Osteoblast (primary cell): ENCODE data around the gene C5AR1. TPM values are rescaled to one million over a fixed set of nuclear protein-coding genes. Genes with fewer than 3 reads are reported as not detected.
"Not testable (repeated sequence)": the region's sequence is repeated elsewhere in the genome, so short reads cannot be mapped to it uniquely, and the experiment has no call there.

Experiments
- DNase-seq: peaks from one replicate; pipeline ENCODE4 v3.0.0; 2011; ENCODE audit warnings: low spot score, mixed read lengths; ENCODE audit not compliant: insufficient read length; ENCODE audit errors: missing footprints
- H2AFZ ChIP-seq: 2 replicates; pipeline ENCODE4 v1.6.0; 2011; ENCODE audit warnings: mild to moderate bottlenecking, low read length
- H3K27ac ChIP-seq: 2 replicates; pipeline ENCODE4 v1.5.1; 2011; ENCODE audit warnings: mild to moderate bottlenecking, low read depth, low read length, moderate library complexity
- H3K27me3 ChIP-seq: 2 replicates; pipeline ENCODE4 v1.6.0; 2012; ENCODE audit warnings: mild to moderate bottlenecking, control low read depth, inconsistent platforms, low read length, moderate library complexity; ENCODE audit not compliant: insufficient read depth
- H3K36me3 ChIP-seq: 2 replicates; pipeline ENCODE4 v1.5.1; 2011; ENCODE audit warnings: mild to moderate bottlenecking, low read length, control low read depth, moderate library complexity; ENCODE audit not compliant: insufficient read depth
- H3K4me1 ChIP-seq: 2 replicates; pipeline ENCODE4 v1.5.1; 2011; ENCODE audit warnings: mild to moderate bottlenecking, low read length, control low read depth, moderate library complexity; ENCODE audit not compliant: insufficient read depth
- H3K4me2 ChIP-seq: 2 replicates; pipeline ENCODE4 v1.6.0; 2011; ENCODE audit warnings: mild to moderate bottlenecking, low read length; ENCODE audit not compliant: insufficient read depth
- H3K4me3 ChIP-seq: fragments of 200-600 bp; sonication (generic); 3 replicates; pipeline ENCODE4 v1.5.1; 2012; ENCODE audit warnings: mild to moderate bottlenecking, low read length, inconsistent platforms; ENCODE audit not compliant: insufficient read depth
- H3K79me2 ChIP-seq: 2 replicates; pipeline ENCODE4 v1.6.0; 2012; ENCODE audit warnings: mild to moderate bottlenecking, low read length, control low read depth, inconsistent platforms; ENCODE audit not compliant: insufficient read depth
- H3K9me3 ChIP-seq: 2 replicates; pipeline ENCODE4 v1.5.1; 2011; ENCODE audit warnings: low read depth, low read length, control low read depth
- H4K20me1 ChIP-seq: 2 replicates; pipeline ENCODE4 v1.6.0; 2012; ENCODE audit warnings: mild to moderate bottlenecking, low read length, control low read depth; ENCODE audit not compliant: insufficient read depth
- total RNA-seq: library from RNA; depleted of rRNA; stranded (reverse); fragments of >200 nt; gene quantifications from 2 replicates; pipeline ENCODE4 v1.2.3, GENCODE V29; 2012
- TF ChIP-seq, protein P1 (sequence below): IDR thresholded peaks from 2 replicates; pipeline ENCODE4 v1.5.1; 2011; ENCODE audit warnings: mild to moderate bottlenecking, low read depth, low read length, moderate library complexity; ENCODE audit errors: extremely low read depth

The C5AR1 gene
- 0.29 and 0.72 TPM in 2 replicates for total RNA-seq

DNA sequence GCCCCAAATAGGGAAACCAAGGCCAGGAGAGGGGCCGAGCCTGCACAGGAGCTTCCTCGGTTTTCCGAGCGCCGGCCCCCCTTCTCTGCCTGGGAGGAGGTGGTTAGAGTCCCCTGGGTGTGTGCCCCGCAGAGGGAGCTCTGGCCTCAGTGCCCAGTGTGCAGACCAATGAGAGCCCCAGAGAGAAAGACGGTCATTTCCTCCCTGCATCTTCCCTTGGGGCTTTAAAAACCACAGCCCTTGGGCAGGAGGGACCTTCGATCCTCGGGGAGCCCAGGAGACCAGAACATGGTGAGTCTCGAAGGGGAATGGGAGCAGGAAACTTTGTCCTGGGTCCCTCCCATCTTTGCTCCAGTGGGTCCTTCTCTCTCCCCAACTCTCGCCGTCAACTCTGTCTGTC, at the start of gene C5AR1:
Gene C5AR1, plus strand, starts transcription at position 254 of the 400 bp plus-strand sequence. Its CDS starts 35 bp downstream, at position 289.
- Histone ChIP-seq H4K20me1 (no peaks in the 10 kb centered on the region), H3K79me2 (no peaks in the 10 kb centered on the region), H3K4me2 (peak within 1 kb of the TSS; percentile 40), H3K9me3 (no peaks in the 10 kb centered on the region), H3K4me1 (peaks cover 13% of the 10 kb centered on the region), H3K27ac (no peak within 1 kb of the TSS), H2AFZ (no peak within 1 kb of the TSS), H3K27me3 (no peaks in the 10 kb centered on the region), H3K4me3 (no peak within 1 kb of the TSS), H3K36me3 (no peaks in the 10 kb centered on the region)
- no peak for DNase-seq
- TF ChIP-seq, protein P1, sequence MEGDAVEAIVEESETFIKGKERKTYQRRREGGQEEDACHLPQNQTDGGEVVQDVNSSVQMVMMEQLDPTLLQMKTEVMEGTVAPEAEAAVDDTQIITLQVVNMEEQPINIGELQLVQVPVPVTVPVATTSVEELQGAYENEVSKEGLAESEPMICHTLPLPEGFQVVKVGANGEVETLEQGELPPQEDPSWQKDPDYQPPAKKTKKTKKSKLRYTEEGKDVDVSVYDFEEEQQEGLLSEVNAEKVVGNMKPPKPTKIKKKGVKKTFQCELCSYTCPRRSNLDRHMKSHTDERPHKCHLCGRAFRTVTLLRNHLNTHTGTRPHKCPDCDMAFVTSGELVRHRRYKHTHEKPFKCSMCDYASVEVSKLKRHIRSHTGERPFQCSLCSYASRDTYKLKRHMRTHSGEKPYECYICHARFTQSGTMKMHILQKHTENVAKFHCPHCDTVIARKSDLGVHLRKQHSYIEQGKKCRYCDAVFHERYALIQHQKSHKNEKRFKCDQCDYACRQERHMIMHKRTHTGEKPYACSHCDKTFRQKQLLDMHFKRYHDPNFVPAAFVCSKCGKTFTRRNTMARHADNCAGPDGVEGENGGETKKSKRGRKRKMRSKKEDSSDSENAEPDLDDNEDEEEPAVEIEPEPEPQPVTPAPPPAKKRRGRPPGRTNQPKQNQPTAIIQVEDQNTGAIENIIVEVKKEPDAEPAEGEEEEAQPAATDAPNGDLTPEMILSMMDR, result no peak

DNA sequence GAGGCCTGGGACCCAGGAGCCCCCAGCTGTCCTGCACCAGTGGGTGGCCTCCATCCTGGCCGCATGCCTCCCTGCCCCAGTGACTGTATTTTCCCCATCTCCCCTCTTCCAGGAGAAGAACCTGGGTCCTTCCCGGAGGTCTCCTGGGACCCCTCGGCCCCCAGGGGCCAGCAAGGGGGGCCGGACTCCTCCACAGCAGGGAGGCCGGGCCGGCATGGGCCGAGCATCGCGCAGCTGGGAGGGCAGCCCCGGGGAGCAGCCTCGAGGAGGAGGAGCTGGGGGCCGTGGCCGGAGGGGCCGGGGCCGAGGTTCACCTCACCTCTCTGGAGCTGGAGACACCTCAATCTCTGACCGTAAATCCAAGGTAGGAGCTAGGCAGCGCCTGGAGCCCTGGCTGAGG, 49.2 kb upstream of the C5AR1 start:
- peak; percentile 35 for DNase-seq
- TF ChIP-seq, protein P1, result no peak
- no peak overlapping the region for H3K4me2 ChIP-seq
- no peaks in the 10 kb centered on the region for H3K27me3 ChIP-seq
- no peak overlapping the region for H3K4me3 ChIP-seq
- H3K36me3 ChIP-seq, result peaks cover 57% of the 10 kb centered on the region
- no peak overlapping the region for H2AFZ ChIP-seq
- no peaks in the 10 kb centered on the region for H3K9me3 ChIP-seq
- peaks cover 15% of the 10 kb centered on the region for H3K4me1 ChIP-seq
- peaks cover 7% of the 10 kb centered on the region for H4K20me1 ChIP-seq
- peaks cover 49% of the 10 kb centered on the region for H3K79me2 ChIP-seq
- H3K27ac ChIP-seq, result no peak overlapping the region

DNA sequence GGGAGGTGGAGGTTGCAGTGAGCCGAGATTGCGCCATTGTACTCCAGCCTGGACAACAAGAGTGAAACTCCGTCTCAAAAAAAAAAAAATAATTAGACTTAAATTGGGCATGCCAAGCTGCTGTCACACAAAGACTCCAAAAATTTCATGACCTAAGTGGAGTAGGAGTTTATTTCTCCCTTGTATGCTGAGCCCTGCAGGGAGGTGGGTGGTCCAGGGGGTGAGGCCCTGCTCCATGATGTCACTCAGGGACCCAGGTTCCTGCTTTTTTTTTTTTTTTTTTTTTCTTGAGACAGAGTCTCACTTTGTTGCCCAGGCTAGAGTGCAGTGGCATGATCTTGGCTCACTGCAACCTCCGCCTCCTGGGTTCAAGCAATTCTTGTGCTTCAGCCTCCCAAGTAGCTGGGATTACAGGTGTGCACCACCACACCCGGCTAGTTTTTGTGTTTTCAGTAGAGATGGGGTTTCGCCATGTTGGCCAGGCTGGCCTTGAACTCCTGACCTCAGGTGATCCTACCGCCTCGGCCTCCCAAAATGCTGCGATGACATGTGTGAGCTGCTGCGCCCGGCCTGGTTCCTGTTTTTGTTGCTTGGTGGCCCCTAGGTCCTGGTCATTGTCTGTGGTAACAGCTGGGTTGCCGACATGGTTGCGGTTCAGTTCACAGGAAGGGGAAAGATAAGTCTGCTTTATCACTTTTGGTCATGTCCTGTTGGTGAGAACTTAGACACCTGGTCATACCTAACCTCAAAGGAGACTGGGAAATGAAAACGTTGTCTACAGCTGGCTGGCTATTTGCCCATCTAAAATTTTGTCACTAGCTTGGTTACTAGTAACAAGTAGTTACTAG, 47.5 kb upstream of the C5AR1 start:
- peaks cover 66% of the 10 kb centered on the region for H3K36me3 ChIP-seq

DNA sequence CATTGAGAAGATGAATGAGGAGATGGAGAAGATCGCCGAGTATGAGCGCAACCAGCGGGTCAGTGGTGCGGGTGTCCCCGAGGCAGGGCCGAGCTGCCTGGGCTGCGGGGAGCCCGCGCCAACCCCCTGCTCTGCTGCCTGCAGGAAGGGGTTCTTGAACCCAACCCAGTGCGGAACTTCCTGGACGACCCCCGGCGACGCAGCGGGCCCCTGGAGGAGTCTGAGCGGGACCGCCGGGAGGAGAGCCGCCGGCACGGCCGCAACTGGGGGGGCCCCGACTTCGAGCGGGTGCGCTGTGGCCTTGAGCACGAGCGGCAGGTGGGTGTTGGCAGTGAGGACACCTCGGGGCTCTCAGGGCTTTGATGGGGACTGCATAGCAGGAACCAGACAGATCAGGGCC, 45.0 kb upstream of the C5AR1 start:
- H3K27ac ChIP-seq, result no peak overlapping the region
- H3K4me3 ChIP-seq, result no peak overlapping the region
- H3K4me2 ChIP-seq, result no peak overlapping the region
- H4K20me1 ChIP-seq, result peaks cover 10% of the 10 kb centered on the region
- TF ChIP-seq, protein P1, result no peak
- no peaks in the 10 kb centered on the region for H3K4me1 ChIP-seq
- peaks cover 59% of the 10 kb centered on the region for H3K36me3 ChIP-seq
- H2AFZ ChIP-seq, result no peak overlapping the region
- no peaks in the 10 kb centered on the region for H3K27me3 ChIP-seq
- H3K79me2 ChIP-seq, result peaks cover 38% of the 10 kb centered on the region
- DNase-seq, result peak; percentile 29
- no peaks in the 10 kb centered on the region for H3K9me3 ChIP-seq

More for the DNA sequence above, 47.5 kb upstream of the C5AR1 start:
- peak; percentile 54 for DNase-seq
- not testable (repeated sequence) for H3K27me3 ChIP-seq, H3K27ac ChIP-seq, H3K9me3 ChIP-seq, H3K4me2 ChIP-seq, H2AFZ ChIP-seq, H4K20me1 ChIP-seq, H3K4me3 ChIP-seq
- H3K79me2 ChIP-seq, result peaks cover 52% of the 10 kb centered on the region
- H3K4me1 ChIP-seq, result peaks cover 11% of the 10 kb centered on the region
